Activated gamma-delta T cell (primary cell): ENCODE results near the gene GAB4.

Experiments used
- DNase-seq: peaks from one replicate; lab custom pipeline; 2025; lab: John Stamatoyannopoulos, UW

Gene GAB4

DNA sequence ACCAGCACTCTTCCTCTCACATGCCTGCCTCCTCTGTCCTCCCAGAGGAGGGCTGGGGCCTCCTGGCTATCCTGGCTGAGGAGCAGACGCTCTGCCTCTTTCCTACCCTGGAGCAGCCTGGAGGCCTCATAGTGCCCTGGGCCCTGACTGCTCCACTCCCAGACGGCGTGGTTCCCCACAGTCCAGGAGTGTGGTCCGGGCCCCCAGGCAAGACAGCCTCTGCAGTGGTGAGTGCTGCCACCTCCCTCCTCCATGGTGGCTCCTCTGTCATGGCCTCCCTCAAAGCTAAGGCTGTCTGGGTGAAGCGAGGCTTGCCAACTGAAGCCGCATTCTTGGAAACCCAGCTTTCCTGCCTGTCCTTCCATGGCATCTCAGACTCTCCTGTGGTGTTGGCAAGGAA, 19.8 kb downstream of the GAB4 start:
- no peak for DNase-seq

DNA sequence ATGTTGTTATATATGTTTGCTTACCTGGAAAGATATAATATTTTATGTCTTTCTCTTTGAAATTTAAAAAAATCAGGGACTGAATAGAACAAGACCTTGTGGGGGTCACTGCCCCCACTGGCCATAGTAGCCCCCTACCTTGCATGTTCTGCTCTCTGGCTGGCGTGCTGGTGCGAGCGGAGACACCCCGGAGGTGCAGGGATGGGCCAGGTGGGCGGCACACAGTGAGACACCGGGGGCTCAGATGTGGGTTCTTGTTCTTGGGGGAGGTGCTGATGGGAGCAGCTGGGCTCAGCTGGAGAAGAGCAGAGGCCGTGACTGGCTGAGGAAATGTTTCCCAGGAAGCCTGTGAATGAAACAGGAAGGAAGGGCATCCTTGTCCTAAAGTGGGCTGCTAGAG, 20.2 kb downstream of the GAB4 start:
- DNase-seq, result no peak

DNA sequence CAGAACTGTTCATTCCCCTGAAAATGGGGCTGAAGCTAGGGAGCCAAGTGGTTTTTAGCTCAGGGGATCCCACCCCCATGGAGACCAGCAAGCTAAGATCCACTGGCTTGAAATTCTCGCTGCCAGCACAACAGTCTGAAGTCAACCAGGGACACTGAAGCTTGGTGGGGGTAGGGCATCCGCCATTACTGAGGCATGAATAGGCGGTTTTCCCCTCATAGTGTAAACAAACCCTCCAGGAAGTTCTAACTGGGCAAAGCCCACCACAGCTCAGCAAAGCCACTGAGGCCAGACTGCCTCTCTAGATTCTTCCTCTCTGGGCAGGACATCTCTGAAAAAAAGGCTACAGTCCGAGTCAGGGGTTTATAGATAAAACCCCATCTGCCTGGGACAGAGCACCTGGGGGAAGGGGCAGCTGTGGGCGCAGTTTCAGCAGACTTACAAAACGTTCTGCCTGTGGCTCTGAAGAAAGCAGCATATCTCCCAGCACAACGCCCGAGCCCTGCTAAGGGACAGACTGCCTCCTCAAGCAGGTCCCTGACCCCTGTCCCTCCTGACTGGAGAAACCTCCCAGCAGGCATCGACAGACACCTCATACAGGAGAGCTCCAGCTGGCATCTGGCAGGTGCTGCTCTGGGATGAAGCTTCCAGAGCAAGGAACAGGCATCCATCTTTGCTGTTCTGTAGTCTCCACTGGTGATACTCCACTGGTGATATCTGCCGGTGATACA, 32.7 kb downstream of the GAB4 start:
- DNase-seq, result no peak

DNA sequence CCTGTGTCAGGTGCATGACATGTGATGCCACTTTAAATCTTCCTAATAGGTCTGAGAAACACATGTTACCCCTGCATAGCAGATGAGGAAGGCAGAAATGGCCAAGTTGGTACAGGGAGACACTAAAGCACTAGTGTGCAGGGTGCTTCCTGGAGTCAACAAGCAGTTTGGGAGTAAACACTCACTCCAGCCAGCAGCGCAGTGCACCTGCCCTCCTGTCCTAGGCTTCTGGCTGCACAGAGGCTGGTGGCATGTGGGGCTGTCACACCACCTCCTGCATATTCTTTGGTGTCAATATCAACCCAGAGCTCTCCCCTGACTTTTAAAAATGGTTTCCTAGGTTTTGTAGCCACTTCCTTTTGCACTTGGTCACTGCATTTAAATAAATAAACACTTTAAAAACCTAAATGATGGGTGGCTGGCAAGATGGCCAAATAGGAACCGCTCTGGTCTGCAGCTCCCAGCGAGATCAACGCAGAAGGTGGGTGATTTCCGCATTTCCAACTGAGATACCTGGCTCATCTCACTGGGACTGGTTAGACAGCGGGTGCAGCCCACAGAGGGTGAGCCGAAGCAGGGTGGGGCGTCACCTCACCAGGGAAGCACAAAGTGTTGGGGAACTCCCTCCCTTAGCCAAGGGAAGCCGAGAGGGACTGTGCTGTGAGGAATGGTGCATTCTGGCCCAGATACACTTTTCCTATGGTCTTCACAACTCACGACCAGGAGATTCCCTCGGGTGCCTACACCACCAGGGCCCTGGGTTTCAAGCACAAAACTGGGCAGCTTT, 33.5 kb downstream of the GAB4 start:
- DNase-seq, result no peak

GRCh38 chr22:16973591-16974297, 34.3 kb downstream of the GAB4 start:
- DNase-seq, result no peak

GRCh38 chr22:16972311-16972710, 35.7 kb downstream of the GAB4 start:
- no peak for DNase-seq

- DNase-seq, result no peak
Measured at GRCh38 chr22:16970446-16970845, 37.6 kb downstream of the GAB4 start.

DNA sequence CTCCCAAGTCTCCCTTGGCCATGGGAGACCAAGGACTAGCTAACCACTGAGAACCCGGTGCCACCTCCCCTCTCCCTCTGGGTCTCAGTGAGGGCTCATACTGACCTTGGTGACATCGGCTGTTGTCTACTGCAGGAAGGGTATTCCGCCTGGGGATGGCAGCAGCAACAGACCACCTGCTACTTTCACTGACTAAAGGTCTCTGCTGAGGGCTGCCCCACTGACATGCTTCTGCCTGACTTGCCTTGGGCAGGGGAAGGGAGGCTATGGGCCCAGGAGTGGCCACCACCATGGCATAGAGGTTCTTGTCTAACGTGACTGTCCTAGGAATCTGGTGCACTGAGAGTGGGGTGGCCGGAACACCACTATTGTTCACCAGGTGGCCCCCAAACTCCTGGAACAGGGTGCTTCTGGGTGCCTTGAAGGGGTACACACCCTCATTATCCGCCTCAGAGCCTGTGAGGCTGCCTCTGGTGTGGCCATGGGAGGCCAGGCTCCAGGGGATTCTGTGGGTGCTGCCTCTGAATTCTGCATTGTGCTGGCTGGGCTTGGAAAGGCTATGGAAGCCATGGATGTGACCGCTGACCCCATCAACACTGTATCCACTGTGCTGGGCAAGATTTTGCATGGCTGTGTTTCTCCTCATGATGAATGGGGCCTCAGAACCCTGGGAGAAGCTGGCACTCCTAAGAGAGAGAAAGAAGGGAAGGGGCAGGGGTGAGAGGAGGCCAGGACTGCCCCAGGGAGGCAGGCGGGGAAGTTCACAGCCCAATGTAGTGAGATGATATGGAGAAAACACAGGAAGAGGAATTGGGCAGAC, 38.3 kb downstream of the GAB4 start:
- no peak for DNase-seq

GRCh38 chr22:16968218-16968595, 39.8 kb downstream of the GAB4 start:
- no peak for DNase-seq

- no peak for DNase-seq
Measured at GRCh38 chr22:16967453-16968217, 40.4 kb downstream of the GAB4 start.

GRCh38 chr22:16966251-16966650, 41.8 kb downstream of the GAB4 start:
- no peak for DNase-seq

- no peak for DNase-seq
Measured at GRCh38 chr22:16965560-16965959, 42.5 kb downstream of the GAB4 start.

DNA sequence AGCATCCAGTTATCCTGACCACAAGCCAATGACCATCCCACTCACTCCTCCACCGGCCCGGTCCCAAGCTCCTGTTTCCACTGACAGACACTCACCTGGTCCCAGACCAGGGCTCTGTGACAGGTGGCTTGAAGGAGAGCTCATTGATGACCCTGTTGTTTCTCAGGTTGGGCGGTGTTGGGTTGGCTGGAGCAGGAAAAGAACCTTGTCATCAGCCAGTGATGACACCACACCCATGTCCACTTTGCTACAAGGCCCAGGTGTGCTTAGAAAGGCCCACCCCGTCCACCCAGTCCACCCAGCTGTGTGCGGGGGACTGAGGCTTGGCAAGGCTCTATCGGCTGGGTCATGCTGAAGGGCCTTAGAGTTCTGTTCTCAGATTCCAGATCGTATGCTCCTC, 42.9 kb downstream of the GAB4 start:
- no peak for DNase-seq

DNA sequence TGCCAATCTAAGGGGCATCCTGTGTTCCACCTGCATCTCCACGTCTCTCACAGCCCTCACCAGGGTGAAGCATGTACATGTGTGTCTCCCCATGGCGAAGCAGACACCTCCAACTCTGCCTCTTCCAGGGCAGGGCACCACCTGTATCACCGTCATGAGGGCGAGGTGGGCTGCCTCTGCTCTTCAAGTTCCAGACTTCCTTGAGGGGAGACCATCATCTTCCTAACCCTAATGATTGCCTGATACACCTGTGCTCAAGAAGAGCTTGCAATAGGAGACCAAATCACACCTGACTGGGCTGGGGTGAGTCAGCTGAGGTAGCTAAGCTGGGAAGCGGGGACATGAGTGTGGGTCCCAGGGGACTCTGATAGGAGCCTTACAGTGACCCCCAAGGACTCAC, 43.7 kb downstream of the GAB4 start:
- no peak for DNase-seq

- DNase-seq, result no peak
Measured at GRCh38 chr22:16963189-16963945, 44.7 kb downstream of the GAB4 start.

- no peak for DNase-seq
Measured at GRCh38 chr22:16962501-16962900, 45.5 kb downstream of the GAB4 start.

GRCh38 chr22:16961477-16962186, 46.4 kb downstream of the GAB4 start:
- DNase-seq, result no peak

- no peak for DNase-seq
Measured at GRCh38 chr22:16960884-16961249, 47.2 kb downstream of the GAB4 start.

- DNase-seq, result no peak
Measured at GRCh38 chr22:16960220-16960883, 47.7 kb downstream of the GAB4 start.
